H54 (cell line): ENCODE results near the gene RNMT.
"Not testable (repeated sequence)": the region's sequence is repeated elsewhere in the genome, so short reads cannot be mapped to it uniquely, and the experiment has no call there.

Experiments used
- DNase-seq: peaks from one replicate; pipeline ENCODE4 v3.0.0; 2011; ENCODE audit warnings: low spot score, mixed read lengths; ENCODE audit not compliant: insufficient read length
- FAIRE-seq: peaks from 3 replicates; lab custom pipeline; 2011; peaks lifted over from hg19 to GRCh38; lab: Jason Lieb, UNC
- POLR2A ChIP-seq: IDR thresholded peaks from 2 replicates; pipeline ENCODE4 v1.6.1; 2011; ENCODE audit warnings: low read depth, mild to moderate bottlenecking, low read length

RNMT gene

GRCh38 chr18:13726232-13726971 is at the start of gene RNMT, which contains the start of gene FAM210A:
RNMT (plus strand) TSS chr18:13726673; CDS start chr18:13731518, 4,845 bp downstream.
FAM210A (minus strand) TSS chr18:13726558; CDS start chr18:13682077, 44,481 bp downstream.
- DNase-seq = peak; percentile 78
- peak; percentile 97 for FAIRE-seq
- TF ChIP-seq POLR2A = peak; percentile 69; the same call in 1 of the 2 replicates

GRCh38 chr18:13677350-13677749 is 49.1 kb upstream of the RNMT start:
- not testable (repeated sequence) for FAIRE-seq, DNase-seq

GRCh38 chr18:13680612-13681011 is 45.9 kb upstream of the RNMT start:
- DNase-seq (no peak), FAIRE-seq (no peak)
- no peak for TF ChIP-seq POLR2A

GRCh38 chr18:13681701-13682100 is 44.8 kb upstream of the RNMT start:
- FAIRE-seq (no peak), DNase-seq (no peak)
- TF ChIP-seq POLR2A = no peak

- TF ChIP-seq POLR2A = no peak
- DNase-seq (no peak), FAIRE-seq (no peak)
Observed at GRCh38 chr18:13684546-13684945, 41.9 kb upstream of the RNMT start.

GRCh38 chr18:13688191-13689136 is 38.0 kb upstream of the RNMT start:
- DNase-seq (no peak), FAIRE-seq (no peak)
- TF ChIP-seq POLR2A = no peak

GRCh38 chr18:13690060-13690459 is 36.4 kb upstream of the RNMT start:
- not testable (repeated sequence) for FAIRE-seq, DNase-seq

GRCh38 chr18:13695337-13695736 is 31.1 kb upstream of the RNMT start:
- not testable (repeated sequence) for DNase-seq, FAIRE-seq

- DNase-seq = no peak
- FAIRE-seq = no peak
- no peak for TF ChIP-seq POLR2A
Observed at GRCh38 chr18:13696961-13697360, 29.5 kb upstream of the RNMT start.

GRCh38 chr18:13700153-13700552 is 26.3 kb upstream of the RNMT start:
- no peak for FAIRE-seq
- no peak for DNase-seq
- no peak for TF ChIP-seq POLR2A

- no peak for TF ChIP-seq POLR2A
- DNase-seq = no peak
- FAIRE-seq = no peak
Observed at GRCh38 chr18:13703899-13704298, 22.6 kb upstream of the RNMT start.

- TF ChIP-seq POLR2A = no peak
- peak; percentile 7 for DNase-seq
- peak; percentile 99 for FAIRE-seq
Observed at GRCh38 chr18:13710414-13710831, 16.1 kb upstream of the RNMT start.

GRCh38 chr18:13712400-13713131 is 13.9 kb upstream of the RNMT start:
- no peak for TF ChIP-seq POLR2A
- DNase-seq (no peak), FAIRE-seq (no peak)
